IMR-90 (cell line): Measurements from ENCODE around the gene SEPSECS.

Experiments used
- CEBPB ChIP-seq: IDR thresholded peaks from 2 replicates; pipeline ENCODE4 v1.6.1; 2012; ENCODE audit warnings: low read depth, low read length, improper control_type of control experiment
- FOS ChIP-seq: fragments of 150-350 bp; IDR thresholded peaks from 2 replicates; pipeline ENCODE4 v1.6.1; 2016; ENCODE audit warnings: low read depth, low read length
- MXI1 ChIP-seq: IDR thresholded peaks from 2 replicates; pipeline ENCODE4 v1.6.1; 2012; ENCODE audit warnings: low read depth, mild to moderate bottlenecking, low read length, moderate library complexity, borderline replicate concordance
- NFE2L2 ChIP-seq: fragments of 150-350 bp; IDR thresholded peaks from 2 replicates; pipeline ENCODE4 v1.6.1; 2016; ENCODE audit warnings: low read depth, mild to moderate bottlenecking, low read length
- POLR2A ChIP-seq: IDR thresholded peaks from 2 replicates; pipeline ENCODE4 v1.6.1; 2012; ENCODE audit warnings: mild to moderate bottlenecking, low read depth, low read length
- RAD21 ChIP-seq: IDR thresholded peaks from 2 replicates; pipeline ENCODE4 v1.6.1; 2012; ENCODE audit warnings: low read length, improper control_type of control experiment
- SMC3 ChIP-seq: fragments of 150-350 bp; IDR thresholded peaks from 2 replicates; pipeline ENCODE4 v1.6.1; 2016; ENCODE audit warnings: low read depth, mild to moderate bottlenecking, antibody characterized with exemption, low read length, moderate library complexity
- USF2 ChIP-seq: fragments of 150-350 bp; IDR thresholded peaks from 2 replicates; pipeline ENCODE4 v1.6.1; 2017; ENCODE audit warnings: mild to moderate bottlenecking, antibody characterized with exemption, low read length, low read depth
- TF ChIP-seq, protein P1 (sequence below): conservative IDR thresholded peaks from 2 replicates; pipeline ENCODE4 v1.5.1; 2012; ENCODE audit warnings: mild to moderate bottlenecking, low read depth, low read length, improper control_type of control experiment

DNA sequence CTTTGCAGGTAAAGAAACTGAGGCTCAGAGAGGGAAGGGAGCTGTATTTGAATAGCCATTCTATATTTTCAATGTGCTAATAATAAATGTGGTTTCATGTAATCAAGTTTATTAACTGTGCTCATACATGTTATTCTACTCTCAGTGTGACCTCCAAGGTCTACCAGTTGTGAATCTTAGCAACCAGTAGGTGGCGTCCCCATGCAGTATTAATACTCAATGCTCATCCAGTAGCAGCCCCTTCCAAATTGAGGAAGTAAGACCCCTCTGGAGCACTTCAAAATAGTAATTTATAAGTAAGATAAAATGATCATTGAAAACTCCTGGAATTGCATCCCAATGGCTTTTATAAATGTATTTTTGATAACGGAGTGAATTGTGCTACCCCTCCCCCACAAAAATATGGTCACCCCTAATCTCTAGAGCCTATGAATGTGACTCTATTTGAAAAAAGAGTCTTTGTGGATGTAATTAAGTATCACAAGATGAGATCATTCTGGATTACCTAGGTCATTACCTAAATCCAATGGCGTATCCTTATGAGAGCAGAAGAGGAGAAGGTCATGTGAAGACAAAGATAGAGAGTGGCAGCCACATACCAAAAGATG is 20.4 kb upstream of the SEPSECS start:
- TF ChIP-seq, protein P1, sequence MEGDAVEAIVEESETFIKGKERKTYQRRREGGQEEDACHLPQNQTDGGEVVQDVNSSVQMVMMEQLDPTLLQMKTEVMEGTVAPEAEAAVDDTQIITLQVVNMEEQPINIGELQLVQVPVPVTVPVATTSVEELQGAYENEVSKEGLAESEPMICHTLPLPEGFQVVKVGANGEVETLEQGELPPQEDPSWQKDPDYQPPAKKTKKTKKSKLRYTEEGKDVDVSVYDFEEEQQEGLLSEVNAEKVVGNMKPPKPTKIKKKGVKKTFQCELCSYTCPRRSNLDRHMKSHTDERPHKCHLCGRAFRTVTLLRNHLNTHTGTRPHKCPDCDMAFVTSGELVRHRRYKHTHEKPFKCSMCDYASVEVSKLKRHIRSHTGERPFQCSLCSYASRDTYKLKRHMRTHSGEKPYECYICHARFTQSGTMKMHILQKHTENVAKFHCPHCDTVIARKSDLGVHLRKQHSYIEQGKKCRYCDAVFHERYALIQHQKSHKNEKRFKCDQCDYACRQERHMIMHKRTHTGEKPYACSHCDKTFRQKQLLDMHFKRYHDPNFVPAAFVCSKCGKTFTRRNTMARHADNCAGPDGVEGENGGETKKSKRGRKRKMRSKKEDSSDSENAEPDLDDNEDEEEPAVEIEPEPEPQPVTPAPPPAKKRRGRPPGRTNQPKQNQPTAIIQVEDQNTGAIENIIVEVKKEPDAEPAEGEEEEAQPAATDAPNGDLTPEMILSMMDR: peak; percentile 59
- TF ChIP-seq USF2 (no peak), CEBPB (no peak), NFE2L2 (no peak), POLR2A (no peak), FOS (no peak), MXI1 (no peak), SMC3 (peak; percentile 43; the same call in 1 of the 2 replicates), RAD21 (peak; percentile 52)
